KOPT-K1 (cell line): ENCODE data around the gene RNF25.

Experiments
- H3K27ac ChIP-seq: fragments of 200-600 bp; sonication (generic); 2 replicates; pipeline ENCODE4 v1.5.1; 2016; ENCODE audit warnings: antibody characterized with exemption, mild to moderate bottlenecking, low read depth, low read length; ENCODE audit not compliant: poor library complexity, severe bottlenecking
- H3K36me3 ChIP-seq: fragments of 200-600 bp; sonication (generic); 2 replicates; pipeline ENCODE4 v1.5.1; 2017; ENCODE audit warnings: antibody characterized with exemption, mild to moderate bottlenecking, low read length, moderate library complexity; ENCODE audit not compliant: insufficient read depth
- H3K9me3 ChIP-seq: fragments of 200-600 bp; sonication (generic); 2 replicates; pipeline ENCODE4 v1.5.1; 2017; ENCODE audit warnings: antibody characterized with exemption, low read length, mild to moderate bottlenecking; ENCODE audit not compliant: insufficient read depth, poor library complexity, severe bottlenecking

Gene RNF25

DNA sequence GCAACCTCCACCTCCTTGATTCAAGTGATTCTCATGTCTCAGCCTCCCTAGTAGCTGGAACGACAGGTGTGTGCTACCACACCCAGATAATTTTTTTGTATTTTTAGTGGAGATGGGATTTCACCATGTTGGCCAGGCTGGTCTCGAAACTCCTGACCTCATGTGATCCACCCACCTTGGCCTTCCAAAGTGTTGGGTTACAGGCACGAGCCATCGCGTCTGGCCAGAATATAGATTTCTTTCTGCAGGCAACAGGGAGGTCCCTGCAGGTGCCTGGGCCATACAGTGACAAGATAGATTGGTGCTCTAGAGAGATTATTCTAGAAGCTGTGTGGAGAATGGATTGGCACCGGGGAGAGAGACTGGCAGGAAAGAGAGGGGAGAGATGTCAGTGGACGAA is 50.8 kb downstream of the RNF25 start:
- Histone ChIP-seq H3K36me3 (no peaks in the 10 kb centered on the region), H3K9me3 (no peaks in the 10 kb centered on the region), H3K27ac (no peak overlapping the region)

DNA sequence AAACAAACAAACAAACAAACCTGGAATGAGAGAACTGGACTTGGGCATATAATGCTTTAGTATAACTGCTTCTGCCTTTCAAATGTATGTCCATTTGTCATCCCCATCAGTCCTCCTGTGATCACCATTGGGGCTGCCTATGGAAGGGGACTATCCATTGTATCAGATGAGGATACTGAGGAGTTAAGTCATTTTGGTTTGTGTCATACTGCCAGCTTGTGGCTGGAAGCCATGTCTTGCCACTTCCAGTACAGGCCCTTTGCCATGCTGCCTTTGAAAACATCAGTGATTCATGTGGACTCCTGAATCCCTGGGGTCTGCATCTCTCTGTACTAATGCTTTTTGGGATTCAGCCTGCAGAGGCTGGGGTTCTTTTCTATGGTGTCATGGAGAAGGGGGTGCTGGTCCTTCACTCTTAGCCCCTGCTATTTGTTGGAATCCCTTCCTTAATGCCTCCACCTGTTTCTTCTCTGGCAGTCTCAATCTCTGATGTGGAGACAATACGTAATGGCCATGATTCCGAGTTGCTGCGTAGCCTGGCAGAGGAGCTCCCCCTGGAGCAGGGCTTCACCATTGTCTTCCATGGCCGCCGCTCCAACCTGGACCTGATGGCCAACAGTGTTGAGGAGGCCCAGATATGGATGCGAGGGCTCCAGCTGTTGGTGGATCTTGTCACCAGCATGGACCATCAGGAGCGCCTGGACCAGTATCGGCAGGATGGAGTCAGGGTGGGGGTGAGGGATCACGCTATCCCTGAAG is 53.5 kb downstream of the RNF25 start:
- Histone ChIP-seq H3K36me3 (no peaks in the 10 kb centered on the region), H3K27ac (no peak overlapping the region), H3K9me3 (no peaks in the 10 kb centered on the region)

GRCh38 chr2:218615868-218616315 is 55.9 kb downstream of the RNF25 start:
- Histone ChIP-seq H3K9me3 (no peaks in the 10 kb centered on the region), H3K27ac (no peak overlapping the region), H3K36me3 (no peaks in the 10 kb centered on the region)
